IPS-20b (cell line): ENCODE results near the gene SLC45A3.

Experiments
- H3K27ac ChIP-seq: one replicate; pipeline ENCODE4 v1.5.1; 2013; ENCODE audit warnings: low read length
- H3K27me3 ChIP-seq: 2 replicates; pipeline ENCODE4 v1.6.1; 2013; ENCODE audit warnings: mild to moderate bottlenecking, low read length, inconsistent platforms; ENCODE audit not compliant: insufficient read depth
- H3K36me3 ChIP-seq: 2 replicates; pipeline ENCODE4 v1.6.1; 2013; ENCODE audit warnings: low read depth, mild to moderate bottlenecking, inconsistent platforms, low read length, moderate library complexity; ENCODE audit not compliant: insufficient read depth
- H3K4me1 ChIP-seq: 2 replicates; pipeline ENCODE4 v1.6.1; 2013; ENCODE audit warnings: mild to moderate bottlenecking, control low read depth, inconsistent platforms, low read length, moderate library complexity; ENCODE audit not compliant: insufficient read depth
- H3K4me3 ChIP-seq: 2 replicates; pipeline ENCODE4 v1.5.1; 2013; ENCODE audit warnings: mild to moderate bottlenecking, low read length, inconsistent platforms
- H3K9ac ChIP-seq: 2 replicates; pipeline ENCODE4 v1.6.1; 2013; ENCODE audit warnings: low read depth, mild to moderate bottlenecking, inconsistent platforms, low read length, moderate library complexity
- H3K9me3 ChIP-seq: 2 replicates; pipeline ENCODE4 v1.6.1; 2013; ENCODE audit warnings: mild to moderate bottlenecking, low read depth, low read length, inconsistent platforms; ENCODE audit not compliant: insufficient read depth

Gene SLC45A3

GRCh38 chr1:205613854-205614412, 66.4 kb downstream of the SLC45A3 start:
- Histone ChIP-seq H3K27ac (no peak overlapping the region), H3K4me3 (no peak overlapping the region), H3K4me1 (0 out of 2 replicates have a peak, but pooled peaks cover 2% of the 10 kb centered on the region), H3K27me3 (no peaks in the 10 kb centered on the region), H3K36me3 (peaks cover 88% of the 10 kb centered on the region), H3K9me3 (no peaks in the 10 kb centered on the region), H3K9ac (no peak overlapping the region)

- 0 out of 2 replicates have a peak, but pooled peaks cover 2% of the 10 kb centered on the region for H3K4me1 ChIP-seq
- no peaks in the 10 kb centered on the region for H3K27me3 ChIP-seq
- H3K9ac ChIP-seq: no peak overlapping the region
- H3K4me3 ChIP-seq: no peak overlapping the region
- no peaks in the 10 kb centered on the region for H3K9me3 ChIP-seq
- no peak overlapping the region for H3K27ac ChIP-seq
- H3K36me3 ChIP-seq: peaks cover 82% of the 10 kb centered on the region
Observed at GRCh38 chr1:205612556-205612955, 67.8 kb downstream of the SLC45A3 start.

GRCh38 chr1:205612104-205612503, 68.2 kb downstream of the SLC45A3 start:
- no peaks in the 10 kb centered on the region for H3K27me3 ChIP-seq
- H3K9ac ChIP-seq: no peak overlapping the region
- H3K27ac ChIP-seq: no peak overlapping the region
- H3K4me3 ChIP-seq: no peak overlapping the region
- peaks cover 78% of the 10 kb centered on the region for H3K36me3 ChIP-seq
- no peaks in the 10 kb centered on the region for H3K9me3 ChIP-seq
- 0 out of 2 replicates have a peak, but pooled peaks cover 2% of the 10 kb centered on the region for H3K4me1 ChIP-seq

GRCh38 chr1:205610901-205611466, 69.3 kb downstream of the SLC45A3 start:
- Histone ChIP-seq H3K9me3 (no peaks in the 10 kb centered on the region), H3K27ac (no peak overlapping the region), H3K9ac (no peak overlapping the region), H3K27me3 (no peaks in the 10 kb centered on the region), H3K4me3 (no peak overlapping the region), H3K36me3 (peaks cover 66% of the 10 kb centered on the region), H3K4me1 (0 out of 2 replicates have a peak, but pooled peaks cover 2% of the 10 kb centered on the region)

- Histone ChIP-seq H3K4me3 (no peak overlapping the region), H3K4me1 (0 out of 2 replicates have a peak, but pooled peaks cover 2% of the 10 kb centered on the region), H3K9me3 (no peaks in the 10 kb centered on the region), H3K9ac (no peak overlapping the region), H3K27ac (no peak overlapping the region), H3K36me3 (peaks cover 61% of the 10 kb centered on the region), H3K27me3 (no peaks in the 10 kb centered on the region)
Observed at GRCh38 chr1:205610036-205610435, 70.3 kb downstream of the SLC45A3 start.
